ENCODE results near the gene LRRC25. TPM values are rescaled to one million over a fixed set of nuclear protein-coding genes. Genes with fewer than 3 reads are reported as not detected.
"Not testable (repeated sequence)": the region's sequence is repeated elsewhere in the genome, so short reads cannot be mapped to it uniquely, and the experiment has no call there.

LRRC25 gene
- total and polyA plus RNA-seq, 7 donors, result 0.65 to 5.2 (median 2.3) TPM

GRCh38 chr19:18349524-18350128 lies 47.8 kb downstream of the LRRC25 start:
- DNase-seq (peak; percentile 60 to 73), ATAC-seq (peak; percentile 57 to 81 (median 74))
- peak; percentile 75 for TF ChIP-seq CTCF (IDR thresholded peaks at IDR 0.05)
- H3K4me1 ChIP-seq, result peaks cover 3% of the 10 kb centered on the region
- H3K4me3 ChIP-seq, result no peak overlapping the region
- H3K27ac ChIP-seq, result no peak overlapping the region
- no peaks in the 10 kb centered on the region for H3K27me3 ChIP-seq (ENCODE audit: insufficient read depth in 3 of 3, low read length in 2 of 3)
- WGBS, 3 donors, result 59 to 70% (median 60%) methylated on average over 12 of the region's 12 CpGs
- intact Hi-C loops (cut with DNase I), result loop anchor here (1.0 to 5.0 kb wide), 2 partner anchors 61 to 63 kb away; no protein-coding TSS in a partner anchor
- peaks cover 2 to 42% of the 10 kb centered on the region in 2 donors for H3K36me3 ChIP-seq (ENCODE audit: insufficient read depth in 1 of 2, low read depth in 1 of 2)
- H3K9me3 ChIP-seq, result no peaks in the 10 kb centered on the region

- ATAC-seq, result not testable (repeated sequence)
These were observed 48.5 kb downstream of the LRRC25 start for GRCh38 chr19:18348818-18349339.

DNA sequence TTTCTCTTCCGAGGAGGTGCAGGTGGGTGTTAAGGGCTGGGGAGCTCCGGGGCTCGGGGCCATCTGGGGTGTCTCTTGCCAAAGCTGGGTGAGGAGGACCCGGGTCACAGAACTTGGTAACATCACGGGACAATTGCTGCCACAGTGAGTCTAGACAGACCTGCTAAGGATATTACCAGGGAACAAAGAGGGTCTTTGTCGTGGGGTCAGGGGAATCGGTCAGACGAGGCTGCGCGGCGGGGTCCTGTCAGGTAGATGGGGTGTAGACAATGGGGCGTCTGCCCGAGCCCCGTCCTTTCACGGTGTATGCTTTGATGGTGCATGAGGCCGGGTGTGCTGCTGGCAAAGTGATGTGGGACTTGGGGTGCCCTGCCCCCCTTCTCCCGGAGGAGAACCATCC lies 49.3 kb downstream of the LRRC25 start:
- no peak for TF ChIP-seq CTCF (IDR thresholded peaks at IDR 0.05)
- H3K4me1 ChIP-seq, result peaks cover 4% of the 10 kb centered on the region
- no peaks in the 10 kb centered on the region for H3K9me3 ChIP-seq
- ATAC-seq, result no peak
- H3K27me3 ChIP-seq (ENCODE audit: insufficient read depth in 3 of 3, low read length in 2 of 3), result no peaks in the 10 kb centered on the region
- H3K36me3 ChIP-seq (ENCODE audit: insufficient read depth in 1 of 2, low read depth in 1 of 2), result peaks cover 2 to 45% of the 10 kb centered on the region in 2 donors
- H3K27ac ChIP-seq, result no peak overlapping the region
- no peak overlapping the region for H3K4me3 ChIP-seq
- WGBS, 3 donors, result 87 to 92% (median 88%) methylated on average over 17 of the region's 17 CpGs
- intact Hi-C loops (cut with DNase I), result loop anchor here in 1 of 2 donors (5.0 kb wide), 1 partner anchor 64 kb away; no protein-coding TSS in a partner anchor
- no peak for DNase-seq

More at GRCh38 chr19:18348818-18349339, 48.5 kb downstream of the LRRC25 start:
- H3K27ac ChIP-seq; H3K4me3 ChIP-seq; H3K4me1 ChIP-seq; H3K27me3 ChIP-seq (ENCODE audit: insufficient read depth in 3 of 3, low read length in 2 of 3); H3K9me3 ChIP-seq; DNase-seq: not testable (repeated sequence)
- peaks cover 2 to 44% of the 10 kb centered on the region in 2 donors for H3K36me3 ChIP-seq (ENCODE audit: insufficient read depth in 1 of 2, low read depth in 1 of 2)
- intact Hi-C loops (cut with DNase I), result loop anchor here (1.0 to 5.0 kb wide), 2 partner anchors 61 to 63 kb away; no protein-coding TSS in a partner anchor
- 86 to 89% (median 89%) methylated on average over 6 of the region's 6 CpGs for WGBS, 3 donors

DNA sequence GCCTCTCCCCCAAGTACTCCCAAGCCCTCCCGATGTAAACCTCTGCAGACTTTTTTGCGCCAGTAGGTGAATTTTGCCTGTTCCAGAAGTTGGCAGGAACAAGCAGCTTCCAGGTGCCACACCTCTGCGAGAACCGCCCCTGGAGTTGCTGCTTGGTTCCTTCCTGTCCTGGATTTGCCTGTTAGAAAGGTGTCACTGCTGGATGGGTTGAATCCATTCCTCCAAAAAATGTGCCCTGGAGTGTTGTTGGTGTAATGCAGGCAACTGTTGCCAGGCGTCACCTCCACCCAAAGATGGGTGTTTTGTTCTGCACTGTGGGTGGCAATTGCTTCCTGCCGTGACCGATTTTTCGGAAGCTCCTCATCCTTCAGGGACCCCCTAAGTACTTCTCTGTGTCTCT lies 51.3 kb downstream of the LRRC25 start:
- DNase-seq, result no peak
- H3K27me3 ChIP-seq (ENCODE audit: insufficient read depth in 3 of 3, low read length in 2 of 3), result no peaks in the 10 kb centered on the region
- H3K4me1 ChIP-seq, result peaks cover 5% of the 10 kb centered on the region
- H3K9me3 ChIP-seq, result no peaks in the 10 kb centered on the region
- no peak overlapping the region for H3K27ac ChIP-seq
- H3K4me3 ChIP-seq, result no peak overlapping the region
- H3K36me3 ChIP-seq (ENCODE audit: insufficient read depth in 1 of 2, low read depth in 1 of 2), result peaks cover 2 to 43% of the 10 kb centered on the region in 2 donors
- intact Hi-C loops (cut with DNase I), result loop anchor here in 1 of 2 donors (5.0 kb wide), 1 partner anchor 66 kb away; no protein-coding TSS in a partner anchor
- ATAC-seq, result no peak
- TF ChIP-seq CTCF (IDR thresholded peaks at IDR 0.05), result no peak
- 70 to 73% (median 71%) methylated on average over 8 of the region's 8 CpGs for WGBS, 3 donors

- no peak for DNase-seq
- WGBS, 3 donors, result 91 to 95% (median 95%) methylated on average over 6 of the region's 6 CpGs
- Histone ChIP-seq H3K4me1 (peaks cover 5% of the 10 kb centered on the region), H3K36me3 (ENCODE audit: insufficient read depth in 1 of 2, low read depth in 1 of 2) (peaks cover 0 to 37% of the 10 kb centered on the region in 2 donors), H3K27me3 (ENCODE audit: insufficient read depth in 3 of 3, low read length in 2 of 3) (no peaks in the 10 kb centered on the region), H3K4me3 (no peak overlapping the region), H3K27ac (no peak overlapping the region), H3K9me3 (no peaks in the 10 kb centered on the region)
- no peak for ATAC-seq
- no peak for TF ChIP-seq CTCF (IDR thresholded peaks at IDR 0.05)
- intact Hi-C loops (cut with DNase I), result loop anchor here in 1 of 2 donors (5.0 kb wide), 1 partner anchor 67 kb away; no protein-coding TSS in a partner anchor
These were observed 52.1 kb downstream of the LRRC25 start for GRCh38 chr19:18345296-18345695.

Data from psoas muscle (tissue), 8 donors.